Measurements from ENCODE around the gene SCGB3A2.
A peak's percentile ranks its signal among the peaks of the same experiment; 100 is the strongest.

SCGB3A2 gene

GRCh38 chr5:147878066-147878759 lies at the start of gene SCGB3A2:
Gene SCGB3A2, plus strand, starts transcription at chr5:147878711. Its CDS starts 93 bp downstream, at chr5:147878804.
- DNase-seq (ENCODE audit: low spot score): no peak

- DNase-seq (ENCODE audit: low spot score): no peak
These were observed 48.5 kb upstream of the SCGB3A2 start for GRCh38 chr5:147830035-147830434.

- DNase-seq (ENCODE audit: low spot score): no peak
These were observed 47.0 kb upstream of the SCGB3A2 start, which contains the start of gene SPINK1 for GRCh38 chr5:147831465-147831864. Gene SPINK1, minus strand, starts transcription at chr5:147831671. Its CDS starts 94 bp downstream, at chr5:147831577.

GRCh38 chr5:147832541-147832940 lies 46.0 kb upstream of the SCGB3A2 start:
- no peak for DNase-seq (ENCODE audit: low spot score)

GRCh38 chr5:147835386-147835798 lies 43.1 kb upstream of the SCGB3A2 start:
- no peak for DNase-seq (ENCODE audit: low spot score)

- DNase-seq (ENCODE audit: low spot score): no peak
These were observed 42.1 kb upstream of the SCGB3A2 start for GRCh38 chr5:147836439-147836838.

GRCh38 chr5:147842869-147843268 lies 35.6 kb upstream of the SCGB3A2 start:
- no peak for DNase-seq (ENCODE audit: low spot score)

GRCh38 chr5:147844846-147845245 lies 33.7 kb upstream of the SCGB3A2 start:
- no peak for DNase-seq (ENCODE audit: low spot score)

- DNase-seq (ENCODE audit: low spot score): no peak
These were observed 32.9 kb upstream of the SCGB3A2 start for GRCh38 chr5:147845618-147846017.

GRCh38 chr5:147849226-147849625 lies 29.3 kb upstream of the SCGB3A2 start:
- DNase-seq (ENCODE audit: low spot score): no peak

- no peak for DNase-seq (ENCODE audit: low spot score)
These were observed 26.9 kb upstream of the SCGB3A2 start for GRCh38 chr5:147851578-147851977.

- no peak for DNase-seq (ENCODE audit: low spot score)
These were observed 26.1 kb upstream of the SCGB3A2 start for GRCh38 chr5:147852365-147852764.

GRCh38 chr5:147853372-147853987 lies 25.0 kb upstream of the SCGB3A2 start:
- peak; percentile 35 for DNase-seq (ENCODE audit: low spot score)

GRCh38 chr5:147854331-147854730 lies 24.2 kb upstream of the SCGB3A2 start:
- no peak for DNase-seq (ENCODE audit: low spot score)

- DNase-seq (ENCODE audit: low spot score): no peak
These were observed 23.4 kb upstream of the SCGB3A2 start for GRCh38 chr5:147854894-147855773.

- DNase-seq (ENCODE audit: low spot score): no peak
These were observed 22.8 kb upstream of the SCGB3A2 start for GRCh38 chr5:147855774-147856069.

- DNase-seq (ENCODE audit: low spot score): no peak
These were observed 21.7 kb upstream of the SCGB3A2 start for GRCh38 chr5:147856801-147857200.

GRCh38 chr5:147857302-147858129 lies 21.0 kb upstream of the SCGB3A2 start:
- peak; percentile 55 for DNase-seq (ENCODE audit: low spot score)

GRCh38 chr5:147858565-147858964 lies 19.9 kb upstream of the SCGB3A2 start:
- DNase-seq (ENCODE audit: low spot score): no peak

GRCh38 chr5:147859962-147860640 lies 18.4 kb upstream of the SCGB3A2 start:
- DNase-seq (ENCODE audit: low spot score): no peak

GRCh38 chr5:147860641-147861025 lies 17.9 kb upstream of the SCGB3A2 start:
- DNase-seq (ENCODE audit: low spot score): no peak

Data from kidney capillary endothelial cell (primary cell).